HG02970 (cell line): ENCODE measurements around the gene PCA3.
"Not testable (repeated sequence)": the region's sequence is repeated elsewhere in the genome, so short reads cannot be mapped to it uniquely, and the experiment has no call there.

Source experiments
- ATAC-seq: cut with Tn5 transposase; IDR thresholded peaks from one replicate; pipeline ENCODE4 v1.9.1; 2021; ENCODE audit warnings: mild to moderate bottlenecking, moderate library complexity, moderate number of reproducible peaks; ENCODE audit not compliant: unreplicated experiment, low FRiP score

PCA3 gene

GRCh38 chr9:76764138-76764537 is at the start of gene PCA3:
Gene PCA3, plus strand, starts transcription at chr9:76764438.
- ATAC-seq = no peak

- no peak for ATAC-seq
Observed at GRCh38 chr9:76716085-76716672, 48.1 kb upstream of the PCA3 start.

GRCh38 chr9:76717176-76717575 is 47.1 kb upstream of the PCA3 start:
- no peak for ATAC-seq

GRCh38 chr9:76717613-76718012 is 46.6 kb upstream of the PCA3 start:
- ATAC-seq = no peak

- ATAC-seq = no peak
Observed at GRCh38 chr9:76718166-76718565, 46.1 kb upstream of the PCA3 start.

GRCh38 chr9:76720245-76720644 is 44.0 kb upstream of the PCA3 start:
- no peak for ATAC-seq

- no peak for ATAC-seq
Observed at GRCh38 chr9:76725011-76725546, 39.2 kb upstream of the PCA3 start.

GRCh38 chr9:76725885-76726284 is 38.4 kb upstream of the PCA3 start:
- ATAC-seq = no peak

- ATAC-seq = no peak
Observed at GRCh38 chr9:76729116-76729515, 35.1 kb upstream of the PCA3 start.

GRCh38 chr9:76729980-76730737 is 34.1 kb upstream of the PCA3 start:
- no peak for ATAC-seq

GRCh38 chr9:76730801-76731200 is 33.4 kb upstream of the PCA3 start:
- ATAC-seq = no peak

- no peak for ATAC-seq
Observed at GRCh38 chr9:76732341-76732958, 31.8 kb upstream of the PCA3 start.

- ATAC-seq = no peak
Observed at GRCh38 chr9:76733096-76733495, 31.1 kb upstream of the PCA3 start.

GRCh38 chr9:76734716-76735115 is 29.5 kb upstream of the PCA3 start:
- ATAC-seq = no peak

GRCh38 chr9:76737154-76737902 is 26.9 kb upstream of the PCA3 start:
- no peak for ATAC-seq

- ATAC-seq = no peak
Observed at GRCh38 chr9:76738402-76738801, 25.8 kb upstream of the PCA3 start.

GRCh38 chr9:76741524-76741923 is 22.7 kb upstream of the PCA3 start:
- no peak for ATAC-seq

- ATAC-seq = not testable (repeated sequence)
Observed at GRCh38 chr9:76742890-76743289, 21.3 kb upstream of the PCA3 start.

GRCh38 chr9:76743931-76744330 is 20.3 kb upstream of the PCA3 start:
- ATAC-seq = no peak

- no peak for ATAC-seq
Observed at GRCh38 chr9:76744336-76744735, 19.9 kb upstream of the PCA3 start.

GRCh38 chr9:76751001-76751400 is 13.2 kb upstream of the PCA3 start:
- ATAC-seq = no peak
